ENCODE data around the gene NME7.

Gene NME7

GRCh38 chr1:169236143-169236542 is 131.5 kb downstream of the NME7 start:
- Histone ChIP-seq H3K4me3 (ENCODE audit: low read depth, low read length) (no peak overlapping the region), H3K27ac (ENCODE audit: extremely low read depth, low read depth, low read length) (no peak overlapping the region), H3K36me3 (ENCODE audit: control insufficient read depth in 2 of 2, insufficient read depth in 1 of 2, low read length in 2 of 2) (no peaks in the 10 kb centered on the region), H3K9me3 (ENCODE audit: control insufficient read depth, insufficient read depth, low read depth, low read length) (no peaks in the 10 kb centered on the region), H3K4me1 (ENCODE audit: control insufficient read depth, insufficient read depth, low read length) (no peaks in the 10 kb centered on the region)
- CTCF ChIA-PET: no interaction called here
- POLR2A ChIA-PET: no interaction called here
- TF ChIP-seq MZF1 (tag by site-specific recombination; IDR thresholded peaks at IDR 0.05; ENCODE audit: borderline replicate concordance): no peak
- no peak for TF ChIP-seq SP3 (tag by site-specific recombination; IDR thresholded peaks at IDR 0.05)
- TF ChIP-seq KLF16 (tag by site-specific recombination; IDR thresholded peaks at IDR 0.05): no peak
- no peak for TF ChIP-seq BCL6B (tag by site-specific recombination; IDR thresholded peaks at IDR 0.05)
- TF ChIP-seq ZNF335 (tag by site-specific recombination; conservative IDR thresholded peaks at IDR 0.05): no peak
- no peak for TF ChIP-seq ZNF488 (tag by site-specific recombination; IDR thresholded peaks at IDR 0.05)
- TF ChIP-seq, protein P1, sequence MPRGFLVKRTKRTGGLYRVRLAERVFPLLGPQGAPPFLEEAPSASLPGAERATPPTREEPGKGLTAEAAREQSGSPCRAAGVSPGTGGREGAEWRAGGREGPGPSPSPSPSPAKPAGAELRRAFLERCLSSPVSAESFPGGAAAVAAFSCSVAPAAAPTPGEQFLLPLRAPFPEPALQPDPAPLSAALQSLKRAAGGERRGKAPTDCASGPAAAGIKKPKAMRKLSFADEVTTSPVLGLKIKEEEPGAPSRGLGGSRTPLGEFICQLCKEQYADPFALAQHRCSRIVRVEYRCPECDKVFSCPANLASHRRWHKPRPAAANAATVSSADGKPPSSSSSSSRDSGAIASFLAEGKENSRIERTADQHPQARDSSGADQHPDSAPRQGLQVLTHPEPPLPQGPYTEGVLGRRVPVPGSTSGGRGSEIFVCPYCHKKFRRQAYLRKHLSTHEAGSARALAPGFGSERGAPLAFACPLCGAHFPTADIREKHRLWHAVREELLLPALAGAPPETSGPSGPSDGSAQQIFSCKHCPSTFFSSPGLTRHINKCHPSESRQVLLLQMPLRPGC (tag by site-specific recombination; IDR thresholded peaks at IDR 0.05): no peak
- TF ChIP-seq ZNF366 (tag by site-specific recombination; conservative IDR thresholded peaks at IDR 0.05): no peak

GRCh38 chr1:169235568-169235967 is 132.0 kb downstream of the NME7 start:
- no peaks in the 10 kb centered on the region for H3K9me3 ChIP-seq (ENCODE audit: control insufficient read depth, insufficient read depth, low read depth, low read length)
- ChIA-PET POLR2A (no interaction called here), CTCF (no interaction called here)
- no peaks in the 10 kb centered on the region for H3K4me1 ChIP-seq (ENCODE audit: control insufficient read depth, insufficient read depth, low read length)
- no peak for TF ChIP-seq ZNF530 (tag by site-specific recombination; IDR thresholded peaks at IDR 0.05; ENCODE audit: low read depth)
- no peak for TF ChIP-seq ZNF548 (tag by site-specific recombination; IDR thresholded peaks at IDR 0.05)
- TF ChIP-seq ZNF302 (tag by site-specific recombination; IDR thresholded peaks at IDR 0.05; ENCODE audit: low read depth): no peak
- no peak for TF ChIP-seq ZNF133 (tag by site-specific recombination; IDR thresholded peaks at IDR 0.05)
- TF ChIP-seq ZNF558 (tag by site-specific recombination; IDR thresholded peaks at IDR 0.05): no peak
- TF ChIP-seq GLI2 (tag by site-specific recombination; IDR thresholded peaks at IDR 0.05; ENCODE audit: borderline replicate concordance, low read depth): no peak
- no peak for TF ChIP-seq ZNF221 (tag by site-specific recombination; IDR thresholded peaks at IDR 0.05; ENCODE audit: borderline replicate concordance)
- TF ChIP-seq, protein P2, sequence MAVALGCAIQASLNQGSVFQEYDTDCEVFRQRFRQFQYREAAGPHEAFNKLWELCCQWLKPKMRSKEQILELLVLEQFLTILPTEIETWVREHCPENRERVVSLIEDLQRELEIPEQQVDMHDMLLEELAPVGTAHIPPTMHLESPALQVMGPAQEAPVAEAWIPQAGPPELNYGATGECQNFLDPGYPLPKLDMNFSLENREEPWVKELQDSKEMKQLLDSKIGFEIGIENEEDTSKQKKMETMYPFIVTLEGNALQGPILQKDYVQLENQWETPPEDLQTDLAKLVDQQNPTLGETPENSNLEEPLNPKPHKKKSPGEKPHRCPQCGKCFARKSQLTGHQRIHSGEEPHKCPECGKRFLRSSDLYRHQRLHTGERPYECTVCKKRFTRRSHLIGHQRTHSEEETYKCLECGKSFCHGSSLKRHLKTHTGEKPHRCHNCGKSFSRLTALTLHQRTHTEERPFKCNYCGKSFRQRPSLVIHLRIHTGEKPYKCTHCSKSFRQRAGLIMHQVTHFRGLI (tag by site-specific recombination; IDR thresholded peaks at IDR 0.05): no peak
- no peak for TF ChIP-seq ZNF10 (tag by site-specific recombination; IDR thresholded peaks at IDR 0.05)
- no peak for TF ChIP-seq TCF7L2 (IDR thresholded peaks at IDR 0.05; ENCODE audit: borderline replicate concordance, low read depth, low read length)
- no peak for TF ChIP-seq TRIM28 (IDR thresholded peaks at IDR 0.05; ENCODE audit: borderline replicate concordance, low read length)
- TF ChIP-seq ZNF19 (tag by site-specific recombination; IDR thresholded peaks at IDR 0.05; ENCODE audit: low read depth): no peak
- TF ChIP-seq ZNF521 (tag by site-specific recombination; IDR thresholded peaks at IDR 0.05): no peak
- no peak for TF ChIP-seq ZNF791 (tag by site-specific recombination; IDR thresholded peaks at IDR 0.05)
- no peak for TF ChIP-seq ZNF169 (tag by site-specific recombination; IDR thresholded peaks at IDR 0.05)
- no peak for TF ChIP-seq ZNF2 (tag by site-specific recombination; IDR thresholded peaks at IDR 0.05)
- no peak for TF ChIP-seq ZNF433 (tag by site-specific recombination; IDR thresholded peaks at IDR 0.05; ENCODE audit: low read depth)
- no peak for TF ChIP-seq ZNF654 (tag by site-specific recombination; IDR thresholded peaks at IDR 0.05; ENCODE audit: low read depth)
- TF ChIP-seq ZNF121 (tag by site-specific recombination; IDR thresholded peaks at IDR 0.05): no peak
- TF ChIP-seq FEZF1 (tag by site-specific recombination; IDR thresholded peaks at IDR 0.05): no peak
- no peaks in the 10 kb centered on the region for H3K36me3 ChIP-seq (ENCODE audit: control insufficient read depth in 2 of 2, insufficient read depth in 1 of 2, low read length in 2 of 2)
- no peak overlapping the region for H3K27ac ChIP-seq (ENCODE audit: extremely low read depth, low read depth, low read length)
- H3K4me3 ChIP-seq (ENCODE audit: low read depth, low read length): no peak overlapping the region

Data from HEK293 (cell line).